Liver (tissue), 9 donors: ENCODE measurements around the gene CIB4. TPM values are rescaled to one million over a fixed set of nuclear protein-coding genes. Genes with fewer than 3 reads are reported as not detected.

Experiments used
- DNase-seq: peaks from one replicate; pipeline ENCODE4 v3.0.0-alpha.2; 2017; ENCODE audit warnings: low spot score
- H3K27ac ChIP-seq, 2 donors: one replicate each; pipeline ENCODE4 v1.7.0; 2013; ENCODE audit warnings: inconsistent platforms in 2 of 2, low read length in 2 of 2, control low read depth in 1 of 2, low read depth in 1 of 2, mild to moderate bottlenecking in 1 of 2
- H3K27me3 ChIP-seq, 4 donors: one replicate each; pipeline versions ENCODE4 v1.6.1 to v1.7.0; 2013; ENCODE audit warnings: low read length in 3 of 4, inconsistent platforms in 1 of 4, mild to moderate bottlenecking in 1 of 4, moderate library complexity in 1 of 4; ENCODE audit not compliant: control insufficient read depth in 4 of 4, insufficient read depth in 4 of 4
- H3K36me3 ChIP-seq, 4 donors: one replicate each; pipeline versions ENCODE4 v1.6.1 to v1.7.0; 2013; ENCODE audit warnings: low read length in 3 of 4, mild to moderate bottlenecking in 3 of 4, low read depth in 1 of 4, moderate library complexity in 1 of 4; ENCODE audit not compliant: control insufficient read depth in 4 of 4, insufficient read depth in 3 of 4
- H3K4me1 ChIP-seq, 4 donors: one replicate each; pipeline versions ENCODE4 v1.6.1 to v1.7.0; 2013; ENCODE audit warnings: low read length in 3 of 4, mild to moderate bottlenecking in 3 of 4, moderate library complexity in 1 of 4; ENCODE audit not compliant: control insufficient read depth in 4 of 4, insufficient read depth in 4 of 4
- H3K4me3 ChIP-seq, 3 donors: one replicate each; pipeline versions ENCODE4 v1.6.1 to v1.7.0; 2013; ENCODE audit warnings: low read length in 3 of 3, control low read depth in 1 of 3, low read depth in 1 of 3, mild to moderate bottlenecking in 1 of 3
- H3K9ac ChIP-seq, 2 donors: one replicate each; pipeline ENCODE4 v1.7.0; 2013; ENCODE audit warnings: low read length in 2 of 2, mild to moderate bottlenecking in 2 of 2, moderate library complexity in 2 of 2, control low read depth in 1 of 2, low read depth in 1 of 2
- H3K9me3 ChIP-seq, 4 donors: one replicate each; pipeline versions ENCODE4 v1.6.1 to v1.7.0; 2013; ENCODE audit warnings: low read length in 3 of 4; ENCODE audit not compliant: control insufficient read depth in 4 of 4
- ATF3 ChIP-seq: IDR thresholded peaks from 2 replicates; pipeline ENCODE4 v1.6.1; 2016; ENCODE audit warnings: antibody characterized with exemption
- CTCF ChIP-seq: fragments of 150-350 bp; IDR thresholded peaks from 2 replicates; pipeline ENCODE4 v1.5.1; 2017; ENCODE audit warnings: improper control_type of control experiment, low read depth, low read length; ENCODE audit not compliant: missing input control
- EGR1 ChIP-seq, 2 donors: IDR thresholded peaks; 2 replicates each; pipeline ENCODE4 v1.6.1; 2016 to 2018; ENCODE audit warnings: antibody characterized with exemption in 2 of 2, low read depth in 2 of 2
- FOXA1 ChIP-seq: IDR thresholded peaks from 2 replicates; pipeline ENCODE4 v1.6.1; 2016; ENCODE audit warnings: antibody characterized with exemption
- FOXA2 ChIP-seq: IDR thresholded peaks from 2 replicates; pipeline ENCODE4 v1.6.1; 2016; ENCODE audit warnings: antibody characterized with exemption
- GABPA ChIP-seq, 2 donors: IDR thresholded peaks in 1 of 2; conservative IDR thresholded peaks in 1 of 2; 2 replicates each; pipeline ENCODE4 v1.6.1; 2016; ENCODE audit warnings: antibody characterized with exemption in 2 of 2, mild to moderate bottlenecking in 1 of 2, moderate library complexity in 1 of 2
- HNF4A ChIP-seq, 2 donors: conservative IDR thresholded peaks; 2 replicates each; pipeline ENCODE4 v1.6.1; 2016; ENCODE audit warnings: antibody characterized with exemption in 2 of 2, mild to moderate bottlenecking in 2 of 2
- HNF4G ChIP-seq: IDR thresholded peaks from 2 replicates; pipeline ENCODE4 v1.6.1; 2016; ENCODE audit warnings: antibody characterized with exemption
- JUND ChIP-seq, 2 donors: IDR thresholded peaks; 2 replicates each; pipeline ENCODE4 v1.6.1; 2016; ENCODE audit warnings: antibody characterized with exemption in 2 of 2
- MAX ChIP-seq: IDR thresholded peaks from 2 replicates; pipeline ENCODE4 v1.6.1; 2016; ENCODE audit warnings: antibody characterized with exemption
- NR2F2 ChIP-seq: IDR thresholded peaks from 2 replicates; pipeline ENCODE4 v1.6.1; 2016; ENCODE audit warnings: antibody characterized with exemption
- RAD21 ChIP-seq, 2 donors: IDR thresholded peaks; 2 replicates each; pipeline ENCODE4 v1.6.1; 2016; ENCODE audit warnings: antibody characterized with exemption in 2 of 2, mild to moderate bottlenecking in 2 of 2
- REST ChIP-seq: IDR thresholded peaks from 2 replicates; pipeline ENCODE4 v1.6.1; 2016; ENCODE audit warnings: antibody characterized with exemption, mild to moderate bottlenecking
- RXRA ChIP-seq, 2 donors: IDR thresholded peaks; 2 replicates each; pipeline ENCODE4 v1.6.1; 2017 to 2018; ENCODE audit warnings: antibody characterized with exemption in 2 of 2, mild to moderate bottlenecking in 1 of 2
- TAF1 ChIP-seq: conservative IDR thresholded peaks from 2 replicates; pipeline ENCODE4 v1.6.1; 2016; ENCODE audit warnings: antibody characterized with exemption, mild to moderate bottlenecking
- YY1 ChIP-seq: IDR thresholded peaks from 2 replicates; pipeline ENCODE4 v1.6.1; 2016; ENCODE audit warnings: antibody characterized with exemption, mild to moderate bottlenecking
- ZBTB33 ChIP-seq: IDR thresholded peaks from 2 replicates; pipeline ENCODE4 v1.6.1; 2016; ENCODE audit warnings: antibody characterized with exemption
- WGBS: extraction: QIAGEN DNeasy Blood & Tissue Kit; methylation state at CpG from one replicate; pipeline ENCODE4 v1.1.7; 2013; 5-methylcytosine and 5-hydroxymethylcytosine counted together
- polyA plus RNA-seq, 2 donors: library from polyadenylated mRNA; stranded (reverse) in 1 of 2; unstranded in 1 of 2; fragments of 200-250 nt in 1 of 2; fragments of >200 nt in 1 of 2; fragmentation: Nextera tagmentation in 1 of 2; extraction: Ambion mirVana in 1 of 2; gene quantifications; one replicate each; pipeline versions ENCODE4 v1.2.1 to v1.2.3, GENCODE V29; 2013 to 2015
- total RNA-seq, 2 donors: library from RNA; depleted of rRNA; stranded (reverse); fragments of >200 nt; gene quantifications; one replicate each; pipeline ENCODE4 v1.2.3, GENCODE V29; 2014
- donor health status: healthy.
- donor health status: healthy.
- donor health status: healthy.
- donor health status: healthy.
- donor health status: healthy.

CIB4 gene
- total and polyA plus RNA-seq, 4 donors, result not detected

- no peaks in the 10 kb centered on the region for H3K9me3 ChIP-seq
- TF ChIP-seq FOXA1, result no peak
- no peak for TF ChIP-seq MAX
- no peak for TF ChIP-seq RXRA (IDR thresholded peaks at IDR 0.05)
- TF ChIP-seq REST, result no peak
- TF ChIP-seq GABPA (IDR thresholded peaks at IDR 0.05 in 1 of 2, conservative IDR thresholded peaks at IDR 0.05 in 1 of 2), result no peak
- TF ChIP-seq HNF4A (conservative IDR thresholded peaks at IDR 0.05), result no peak
- TF ChIP-seq CTCF, result no peak
- TF ChIP-seq YY1, result no peak
- TF ChIP-seq ZBTB33, result no peak
- no peak for TF ChIP-seq EGR1 (IDR thresholded peaks at IDR 0.05; ENCODE audit: low read depth in 2 of 2)
- TF ChIP-seq JUND (IDR thresholded peaks at IDR 0.05), result no peak
- no peak for TF ChIP-seq RAD21 (IDR thresholded peaks at IDR 0.05)
- no peak for TF ChIP-seq HNF4G
- TF ChIP-seq TAF1, result no peak
- DNase-seq, result no peak
- no peaks in the 10 kb centered on the region for H3K4me1 ChIP-seq
- peaks cover 0 to 10% (median 2%) of the 10 kb centered on the region in 4 donors for H3K27me3 ChIP-seq
- no peak overlapping the region for H3K4me3 ChIP-seq
- H3K9ac ChIP-seq, result no peak overlapping the region
- no peaks in the 10 kb centered on the region for H3K36me3 ChIP-seq
- H3K27ac ChIP-seq, result no peak overlapping the region
- 52% methylated on average over 4 of the region's 4 CpGs for WGBS
Measured at GRCh38 chr2:26598996-26599373, 42.2 kb downstream of the CIB4 start.

- Histone ChIP-seq H3K4me3 (no peak overlapping the region), H3K27me3 (peaks cover 0 to 10% (median 2%) of the 10 kb centered on the region in 4 donors), H3K9me3 (no peaks in the 10 kb centered on the region), H3K27ac (no peak overlapping the region), H3K4me1 (no peaks in the 10 kb centered on the region), H3K9ac (no peak overlapping the region), H3K36me3 (no peaks in the 10 kb centered on the region)
- DNase-seq, result no peak
- WGBS, result 70% methylated on average over 13 of the region's 13 CpGs
- TF ChIP-seq NR2F2, result no peak
- no peak for TF ChIP-seq FOXA2
- no peak for TF ChIP-seq RXRA (IDR thresholded peaks at IDR 0.05)
- no peak for TF ChIP-seq YY1
- TF ChIP-seq MAX, result no peak
- TF ChIP-seq HNF4A (conservative IDR thresholded peaks at IDR 0.05), result no peak
- TF ChIP-seq ATF3, result no peak
- no peak for TF ChIP-seq FOXA1
- TF ChIP-seq REST, result no peak
- TF ChIP-seq RAD21 (IDR thresholded peaks at IDR 0.05), result no peak
- no peak for TF ChIP-seq HNF4G
- no peak for TF ChIP-seq JUND (IDR thresholded peaks at IDR 0.05)
Measured at GRCh38 chr2:26598336-26598995, 42.7 kb downstream of the CIB4 start.
